ENCODE data around the gene MYADML2. TPM values are rescaled to one million over a fixed set of nuclear protein-coding genes. Genes with fewer than 3 reads are reported as not detected.

The MYADML2 gene, protein sequence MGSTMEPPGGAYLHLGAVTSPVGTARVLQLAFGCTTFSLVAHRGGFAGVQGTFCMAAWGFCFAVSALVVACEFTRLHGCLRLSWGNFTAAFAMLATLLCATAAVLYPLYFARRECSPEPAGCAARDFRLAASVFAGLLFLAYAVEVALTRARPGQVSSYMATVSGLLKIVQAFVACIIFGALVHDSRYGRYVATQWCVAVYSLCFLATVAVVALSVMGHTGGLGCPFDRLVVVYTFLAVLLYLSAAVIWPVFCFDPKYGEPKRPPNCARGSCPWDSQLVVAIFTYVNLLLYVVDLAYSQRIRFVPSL
- total RNA-seq: not detected

DNA sequence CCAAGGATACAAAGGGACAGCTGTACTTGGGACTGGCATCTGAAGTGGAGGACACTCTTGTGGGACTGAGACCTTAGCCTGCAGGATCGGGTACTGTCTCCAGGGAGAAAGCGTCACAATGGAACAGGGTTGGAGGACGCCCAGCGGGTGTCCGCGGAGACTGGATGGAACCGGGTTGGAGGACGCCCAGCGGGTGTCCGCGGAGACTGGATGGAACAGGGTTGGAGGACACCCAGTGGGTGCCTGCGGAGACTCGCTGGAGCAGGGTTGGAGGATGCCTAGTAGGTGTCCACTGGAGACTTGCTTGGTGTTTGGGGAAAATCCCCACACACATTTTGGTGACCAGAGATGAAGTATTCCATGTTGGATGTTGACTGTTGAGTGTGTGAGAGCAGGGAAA, at the start of gene MYADML2:
MYADML2 (minus strand) TSS at position 45 of the 400 bp plus-strand sequence. CDS start 5,492 bp downstream, outside the sequence.
- no peak for DNase-seq
- ChIA-PET POLR2A (no interaction called here), CTCF (no interaction called here)
- Mint-ChIP-seq H3K4me1 (peaks cover 3% of the 10 kb centered on the region), H3K4me3 (no peak within 1 kb of the TSS), H3K27me3 (peaks cover 2% of the 10 kb centered on the region), H3K36me3 (ENCODE audit: low read depth) (no peaks in the 10 kb centered on the region), H3K9me3 (no peaks in the 10 kb centered on the region), H3K27ac (no peak within 1 kb of the TSS)

DNA sequence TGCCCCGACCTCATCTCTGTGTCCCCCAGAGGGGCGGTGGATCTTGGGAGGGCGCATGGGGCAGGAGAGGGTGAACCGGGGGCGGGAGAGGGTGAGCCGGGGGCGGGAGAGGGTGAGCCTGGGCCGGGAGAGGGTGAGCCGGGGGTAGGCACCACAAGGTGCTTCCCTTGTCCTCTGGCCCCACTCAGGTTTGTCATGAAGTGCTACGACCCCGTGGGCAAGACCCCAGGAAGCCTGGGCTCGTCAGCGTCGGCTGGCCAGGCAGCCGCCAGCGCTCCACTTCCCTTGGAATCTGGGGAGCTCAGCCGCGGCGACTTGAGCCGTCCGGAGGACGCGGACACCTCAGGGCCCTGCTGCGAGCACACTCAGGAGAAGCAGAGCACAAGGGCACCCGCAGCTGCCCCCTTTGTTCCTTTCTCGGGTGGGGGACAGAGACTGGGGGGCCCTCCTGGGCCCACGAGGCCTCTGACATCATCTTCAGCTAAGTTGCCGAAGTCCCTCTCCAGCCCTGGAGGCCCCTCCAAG, 49.3 kb upstream of the MYADML2 start:
- ChIA-PET CTCF (interaction anchor here (0.9 to 2.4 kb wide), 3 partner anchors 10 to 37 kb away, joined by 4 to 10 read pairs (median 6); no protein-coding TSS in a partner anchor), POLR2A (no interaction called here)
- Mint-ChIP-seq H3K36me3 (ENCODE audit: low read depth) (no peaks in the 10 kb centered on the region), H3K4me1 (no peaks in the 10 kb centered on the region), H3K27me3 (no peaks in the 10 kb centered on the region), H3K27ac (no peak overlapping the region), H3K4me3 (no peak overlapping the region), H3K9me3 (no peaks in the 10 kb centered on the region)
- no peak for DNase-seq

DNA sequence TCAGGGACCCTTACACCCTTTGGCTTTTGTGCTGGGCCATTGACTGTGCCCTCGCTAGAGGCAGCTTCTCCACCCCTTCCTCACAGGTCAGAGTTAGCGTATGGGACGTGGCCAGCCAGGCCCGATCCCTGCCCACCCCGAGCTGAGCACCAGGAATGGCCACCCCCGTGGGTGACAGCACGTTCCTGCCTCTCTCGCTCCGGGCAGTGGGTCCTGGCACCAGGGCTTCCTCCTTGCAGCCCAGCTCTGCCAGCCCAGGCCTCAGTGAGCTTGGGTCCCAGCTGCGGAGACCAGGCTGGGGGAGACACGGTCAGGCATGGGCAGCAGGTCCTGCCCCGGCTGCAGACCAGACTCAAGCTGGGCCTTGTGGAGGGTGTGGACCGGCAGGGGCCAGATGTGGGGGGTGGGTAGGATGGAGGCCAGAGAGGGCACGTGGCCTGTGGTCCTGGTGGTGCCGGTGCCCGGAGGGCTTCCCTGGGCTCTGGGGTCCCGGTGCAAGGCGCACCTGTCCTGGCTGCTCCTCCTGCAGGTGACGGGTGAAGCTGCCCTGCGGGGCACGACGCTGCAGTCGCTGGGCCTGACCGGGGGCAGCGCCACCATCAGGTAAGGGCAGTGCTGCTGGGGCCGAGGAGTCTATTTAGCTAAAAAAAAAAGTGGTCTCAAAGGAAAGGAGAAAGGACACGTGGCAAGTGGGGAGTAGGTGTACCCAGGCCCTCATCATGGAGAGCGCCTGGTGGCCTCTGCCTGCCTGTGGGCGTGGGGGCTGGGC, 48.6 kb upstream of the MYADML2 start:
- Mint-ChIP-seq H3K36me3 (ENCODE audit: low read depth) (no peaks in the 10 kb centered on the region), H3K27ac (no peak overlapping the region), H3K4me3 (no peak overlapping the region), H3K27me3 (no peaks in the 10 kb centered on the region), H3K9me3 (no peaks in the 10 kb centered on the region), H3K4me1 (peaks cover 2% of the 10 kb centered on the region)
- POLR2A ChIA-PET: no interaction called here
- CTCF ChIA-PET: interaction anchor here (2.4 kb wide), 1 partner anchor 36 kb away, joined by 10 read pairs; no protein-coding TSS in a partner anchor
- no peak for DNase-seq

DNA sequence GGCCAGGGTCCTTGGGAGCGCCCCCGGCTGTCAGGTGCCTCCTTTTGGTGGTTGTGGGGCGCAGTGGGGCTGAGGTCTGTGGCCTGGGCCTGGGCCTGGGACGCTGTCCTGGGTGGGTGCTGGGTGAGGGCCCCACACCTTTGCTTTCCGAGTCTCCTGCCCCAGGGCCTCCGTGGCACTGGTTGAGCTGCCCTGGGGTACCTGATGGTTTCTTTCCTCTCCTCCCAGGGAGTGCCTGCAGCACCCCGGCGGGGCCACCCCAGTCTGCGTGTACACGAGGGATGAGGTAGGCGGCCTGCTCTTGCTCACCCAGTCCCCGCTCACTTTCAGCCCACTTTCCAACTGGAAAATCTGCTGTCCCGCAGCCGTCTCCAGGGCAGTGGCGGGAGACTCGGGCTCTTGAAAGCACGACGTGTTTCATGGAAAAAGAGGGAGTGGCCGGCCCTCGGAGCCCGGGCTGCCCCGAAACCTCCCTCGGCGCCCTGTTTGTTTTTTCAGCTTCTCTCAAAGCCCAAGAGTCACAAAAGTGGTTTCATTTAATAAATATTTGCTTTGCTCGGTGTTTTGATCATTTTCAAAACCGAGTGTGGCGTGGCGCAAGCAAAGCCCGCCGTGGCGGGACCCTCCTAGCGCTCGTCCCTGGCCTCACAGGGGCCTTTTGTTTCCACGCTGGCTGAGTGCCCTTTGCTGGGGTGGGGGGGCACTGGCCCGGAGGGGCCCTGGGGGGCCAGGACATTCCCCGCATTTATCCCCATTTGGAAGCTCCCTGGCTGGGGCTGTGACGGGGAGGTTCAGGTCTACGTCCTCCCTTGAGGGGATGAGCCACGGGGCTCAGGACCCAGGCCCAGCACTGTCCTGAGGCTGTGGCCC, 47.8 kb upstream of the MYADML2 start:
- POLR2A ChIA-PET: no interaction called here
- CTCF ChIA-PET: interaction anchor here (1.1 kb wide), 1 partner anchor 231 kb away, joined by 5 read pairs; no protein-coding TSS in a partner anchor
- Mint-ChIP-seq H3K36me3 (ENCODE audit: low read depth) (no peaks in the 10 kb centered on the region), H3K4me1 (peaks cover 2% of the 10 kb centered on the region), H3K9me3 (no peaks in the 10 kb centered on the region), H3K4me3 (no peak overlapping the region), H3K27ac (no peak overlapping the region), H3K27me3 (no peaks in the 10 kb centered on the region)
- DNase-seq: no peak

DNA sequence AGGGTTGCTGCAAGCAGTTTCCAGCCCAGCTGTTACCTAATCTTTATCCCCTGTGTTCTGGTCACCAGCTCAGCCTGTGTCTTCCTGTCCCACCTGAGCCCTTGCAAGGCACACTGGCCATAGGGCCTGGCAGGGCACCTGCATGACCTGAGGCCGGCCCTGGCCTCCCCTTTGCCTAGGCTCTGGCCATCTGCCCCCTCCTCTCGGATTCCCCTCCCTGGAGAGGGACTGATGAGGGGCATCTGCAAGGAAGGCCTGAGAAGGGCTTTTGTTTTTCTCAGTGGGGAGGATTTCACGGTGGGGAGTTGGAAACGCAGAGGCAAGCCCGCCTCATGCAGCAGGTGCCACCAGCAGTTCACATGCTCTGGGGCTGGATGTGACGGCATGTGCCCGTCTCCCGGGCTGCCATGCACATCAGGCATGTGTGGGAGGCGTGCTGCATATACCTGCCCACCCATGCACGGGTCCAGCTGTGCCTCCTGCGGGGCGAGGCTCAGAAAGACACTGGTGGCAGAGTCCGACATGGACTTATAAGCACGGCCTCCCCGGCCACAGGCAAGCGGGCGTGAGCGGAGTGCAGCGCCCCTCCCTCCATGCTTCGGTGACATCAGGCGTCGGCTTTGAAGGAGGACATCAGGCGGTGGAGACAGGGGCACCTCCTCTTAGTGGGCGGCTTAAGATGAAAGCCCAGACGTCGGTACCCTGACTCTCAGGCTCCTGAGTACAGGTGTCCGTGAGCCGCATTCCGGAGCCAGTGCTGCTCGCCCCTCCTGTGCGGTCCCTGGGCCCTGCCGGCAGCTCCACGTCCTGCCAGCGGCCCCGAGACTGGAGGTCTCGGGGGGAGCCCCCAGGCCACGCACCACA, 46.9 kb upstream of the MYADML2 start:
- H3K27ac Mint-ChIP-seq: no peak overlapping the region
- DNase-seq: no peak
- no peaks in the 10 kb centered on the region for H3K27me3 Mint-ChIP-seq
- no peaks in the 10 kb centered on the region for H3K9me3 Mint-ChIP-seq
- no peak overlapping the region for H3K4me3 Mint-ChIP-seq
- ChIA-PET POLR2A (no interaction called here), CTCF (interaction anchor here (1.1 kb wide), 1 partner anchor 232 kb away, joined by 5 read pairs; no protein-coding TSS in a partner anchor)
- H3K36me3 Mint-ChIP-seq (ENCODE audit: low read depth): no peaks in the 10 kb centered on the region
- H3K4me1 Mint-ChIP-seq: peaks cover 2% of the 10 kb centered on the region

DNA sequence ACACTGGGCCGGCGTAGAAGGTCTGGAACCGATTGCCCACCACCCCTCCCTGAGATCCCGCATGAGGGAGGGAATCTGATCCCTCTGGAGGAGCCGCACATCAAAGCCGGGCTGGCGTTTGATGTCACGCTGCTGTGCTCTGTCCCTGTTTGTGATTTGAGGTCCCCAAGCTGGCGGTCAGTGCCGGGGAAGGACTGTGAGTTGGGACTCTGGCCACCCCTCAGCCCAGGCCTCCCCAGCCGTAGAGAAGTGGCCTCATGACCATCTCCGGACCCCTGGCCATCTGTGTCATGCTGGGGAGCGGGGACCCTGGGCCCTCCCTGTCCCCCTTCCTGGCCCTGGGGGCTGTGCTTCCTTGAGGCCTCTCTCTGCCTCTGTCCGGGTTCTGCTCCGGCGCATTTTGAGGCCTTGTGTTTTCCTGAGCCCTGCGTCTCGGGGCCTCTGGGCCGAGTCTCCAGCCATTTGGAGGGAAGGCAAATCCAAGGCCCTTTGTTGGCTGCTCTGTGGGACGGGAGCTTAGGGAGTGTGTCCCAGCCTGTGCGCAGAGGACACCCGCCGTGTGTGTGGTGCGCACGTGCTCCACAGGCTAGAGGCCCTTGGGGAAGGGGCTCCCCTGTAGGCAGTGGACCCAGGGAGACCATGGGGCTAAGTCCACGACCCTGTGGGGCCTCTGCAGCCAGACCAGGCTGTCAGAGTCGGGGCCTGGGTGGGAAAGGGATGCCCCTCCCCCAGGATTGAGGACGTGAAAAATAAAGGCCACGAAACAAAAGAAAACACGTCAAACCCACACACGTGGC, 45.5 kb upstream of the MYADML2 start:
- Mint-ChIP-seq H3K4me3 (no peak overlapping the region), H3K9me3 (no peaks in the 10 kb centered on the region), H3K27ac (no peak overlapping the region), H3K36me3 (ENCODE audit: low read depth) (peaks cover 1% of the 10 kb centered on the region), H3K4me1 (peaks cover 2% of the 10 kb centered on the region), H3K27me3 (no peaks in the 10 kb centered on the region)
- CTCF ChIA-PET: interaction anchor here (0.5 kb wide), 1 partner anchor 438 kb away, joined by 3 read pairs; no protein-coding TSS in a partner anchor
- POLR2A ChIA-PET: no interaction called here
- no peak for DNase-seq

DNA sequence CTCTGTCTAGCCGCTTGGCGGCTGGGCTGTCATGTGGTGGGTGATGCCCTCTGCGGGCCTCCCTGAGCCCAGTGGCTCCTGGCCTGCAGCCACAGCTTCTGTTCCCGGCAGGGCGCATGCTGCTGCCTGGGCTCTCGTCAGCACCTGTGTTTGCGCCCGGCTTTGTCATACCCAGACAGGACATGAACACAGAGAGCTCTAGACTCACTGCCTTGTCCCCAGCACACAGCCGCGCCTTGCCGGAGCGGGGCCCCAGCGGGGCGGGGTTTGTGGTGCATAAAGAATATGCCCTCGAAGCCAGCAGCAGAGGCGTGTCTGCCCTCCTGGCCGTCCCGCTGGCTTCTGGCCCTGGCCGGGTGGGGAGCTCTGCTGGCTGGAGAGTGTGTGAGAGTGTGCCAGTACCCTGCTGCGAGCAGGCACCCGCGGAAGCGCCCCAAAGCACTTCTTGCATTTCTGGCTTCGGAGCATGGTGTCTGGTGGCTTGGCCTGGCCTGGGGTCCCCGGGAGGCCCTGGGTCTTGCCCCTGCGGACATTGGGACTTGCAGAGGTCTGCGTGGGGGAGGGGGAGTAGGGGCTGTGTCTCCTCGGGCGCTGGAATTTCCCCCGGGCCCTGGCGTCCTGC, 44.8 kb upstream of the MYADML2 start:
- H3K27me3 Mint-ChIP-seq: no peaks in the 10 kb centered on the region
- DNase-seq: no peak
- H3K4me1 Mint-ChIP-seq: peaks cover 4% of the 10 kb centered on the region
- no peak overlapping the region for H3K27ac Mint-ChIP-seq
- H3K9me3 Mint-ChIP-seq: no peaks in the 10 kb centered on the region
- H3K4me3 Mint-ChIP-seq: no peak overlapping the region
- CTCF ChIA-PET: no interaction called here
- H3K36me3 Mint-ChIP-seq (ENCODE audit: low read depth): peaks cover 1% of the 10 kb centered on the region
- POLR2A ChIA-PET: no interaction called here

DNA sequence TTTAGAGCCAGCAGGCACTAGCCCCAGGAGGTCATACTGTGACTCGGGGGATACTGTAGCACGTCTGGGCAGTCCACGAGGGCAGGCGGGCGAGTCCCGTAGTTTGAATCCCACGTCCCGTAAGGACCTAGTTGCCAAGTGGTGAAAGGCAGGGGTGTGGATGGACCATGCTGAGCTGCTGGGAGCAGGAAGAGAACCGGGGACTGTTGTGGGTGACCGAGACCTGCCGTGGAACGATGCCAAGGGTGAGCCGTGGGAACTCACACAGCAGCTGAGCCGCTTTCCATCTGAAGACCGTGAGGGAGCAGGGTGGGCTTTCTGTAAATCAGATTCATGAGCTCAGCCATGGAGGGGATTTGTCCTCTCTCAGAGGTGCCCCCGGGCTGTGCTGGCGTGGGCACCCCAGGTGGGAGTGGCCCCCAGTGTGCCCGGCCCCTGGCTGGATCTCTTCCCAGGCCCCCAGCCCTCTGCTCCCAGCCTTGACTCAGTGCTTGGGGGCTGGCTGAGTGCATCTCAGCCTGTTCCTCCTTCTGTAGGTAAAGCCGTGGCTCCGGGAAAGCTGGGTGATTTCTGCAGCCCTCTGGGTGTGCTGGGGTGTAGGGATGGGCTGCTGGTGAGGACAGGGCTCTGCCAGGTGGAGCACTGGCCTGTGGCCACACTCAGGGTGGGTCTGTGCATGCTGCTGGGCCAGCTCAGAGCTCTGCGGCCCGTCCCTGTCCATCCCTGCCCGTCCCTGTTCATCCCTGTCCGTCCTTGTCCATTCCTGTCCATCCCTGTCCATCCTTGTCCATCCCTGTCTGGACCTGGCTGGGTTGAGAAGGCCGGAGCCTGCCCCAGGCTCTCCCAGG, 44.0 kb upstream of the MYADML2 start:
- CTCF ChIA-PET: interaction anchor here (0.9 to 1.7 kb wide), 2 partner anchors 13 to 31 kb away, joined by 3 read pairs; no protein-coding TSS in a partner anchor
- Mint-ChIP-seq H3K4me3 (no peak overlapping the region), H3K27me3 (no peaks in the 10 kb centered on the region), H3K4me1 (peaks cover 4% of the 10 kb centered on the region), H3K9me3 (no peaks in the 10 kb centered on the region), H3K36me3 (ENCODE audit: low read depth) (peaks cover 6% of the 10 kb centered on the region), H3K27ac (no peak overlapping the region)
- POLR2A ChIA-PET: no interaction called here
- DNase-seq: no peak

DNA sequence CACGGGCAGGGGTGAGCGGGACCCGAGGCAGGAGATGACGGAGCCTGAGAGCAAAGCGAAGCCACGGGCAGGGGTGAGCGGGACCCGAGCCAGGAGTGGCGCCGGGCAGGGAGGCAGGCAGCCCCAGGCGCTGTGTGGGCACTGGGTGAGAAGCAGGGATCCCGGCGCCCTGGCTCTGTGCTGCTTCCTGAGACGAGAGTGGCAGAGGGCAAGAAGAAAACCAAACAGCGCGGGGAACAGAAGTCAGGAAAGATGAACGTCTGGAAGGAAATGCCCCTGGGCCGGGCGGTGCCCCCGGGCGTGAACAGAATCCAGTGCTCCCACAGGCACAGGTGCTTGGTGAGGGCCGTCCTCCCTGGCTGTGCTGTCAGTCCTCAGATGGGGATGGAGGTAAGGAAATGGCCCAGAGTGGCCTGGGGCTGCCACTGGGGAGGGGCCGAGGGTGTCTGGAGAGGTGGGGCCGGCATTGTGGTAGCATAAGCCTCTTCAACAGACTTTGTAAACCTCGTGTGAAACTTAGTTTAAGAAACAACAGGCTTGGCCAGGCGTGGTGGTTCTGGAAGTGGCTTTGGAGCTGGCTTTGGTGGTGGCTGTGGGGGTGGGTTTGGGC, 40.2 kb upstream of the MYADML2 start:
- H3K4me1 Mint-ChIP-seq: peaks cover 19% of the 10 kb centered on the region
- CTCF ChIA-PET: no interaction called here
- no peak overlapping the region for H3K4me3 Mint-ChIP-seq
- H3K27ac Mint-ChIP-seq: no peak overlapping the region
- peaks cover 19% of the 10 kb centered on the region for H3K36me3 Mint-ChIP-seq (ENCODE audit: low read depth)
- H3K27me3 Mint-ChIP-seq: no peaks in the 10 kb centered on the region
- no peaks in the 10 kb centered on the region for H3K9me3 Mint-ChIP-seq
- no peak for DNase-seq
- POLR2A ChIA-PET: no interaction called here

DNA sequence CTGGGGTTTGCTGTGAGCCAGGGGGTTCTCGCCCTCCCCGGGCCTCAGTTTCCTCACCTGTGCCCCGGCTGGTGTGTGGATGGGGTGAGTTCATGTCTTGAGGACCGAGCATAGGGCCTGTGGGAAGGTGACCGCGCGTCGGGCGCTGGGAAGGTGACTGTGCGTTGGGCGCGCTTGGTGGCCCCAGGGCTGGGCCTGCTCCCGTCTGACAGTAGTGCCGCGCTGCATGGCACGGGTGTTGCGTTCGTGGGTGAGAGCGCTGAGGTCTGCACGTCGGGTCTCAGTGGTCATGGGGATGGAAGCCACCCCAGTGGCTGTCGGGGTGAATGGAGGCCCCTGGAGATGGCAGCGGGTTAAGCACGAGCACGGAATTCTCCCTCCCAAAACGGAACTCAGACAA, 39.6 kb upstream of the MYADML2 start:
- CTCF ChIA-PET: interaction anchor here (1.1 kb wide), 1 partner anchor 27 kb away, joined by 4 read pairs; no protein-coding TSS in a partner anchor
- H3K9me3 Mint-ChIP-seq: no peaks in the 10 kb centered on the region
- POLR2A ChIA-PET: no interaction called here
- H3K4me1 Mint-ChIP-seq: peaks cover 23% of the 10 kb centered on the region
- no peak for DNase-seq
- no peak overlapping the region for H3K4me3 Mint-ChIP-seq
- H3K27ac Mint-ChIP-seq: no peak overlapping the region
- H3K27me3 Mint-ChIP-seq: no peaks in the 10 kb centered on the region
- H3K36me3 Mint-ChIP-seq (ENCODE audit: low read depth): peaks cover 19% of the 10 kb centered on the region
